SK-N-SH treated with all-trans-retinoic acid at 6 μM for 48 hours (cell line): ENCODE measurements around the gene C9orf85.

ENCODE experiments used
- ARNTL ChIP-seq: fragments of 450-650 bp; formaldehyde crosslinking; IDR thresholded peaks from 2 replicates; pipeline ENCODE4 v1.5.0; 2020; ENCODE audit warnings: low read depth, mild to moderate bottlenecking, moderate library complexity, borderline replicate concordance
- CREB5 ChIP-seq: fragments of 250-450 bp; sonication (Bioruptor Pico); IDR thresholded peaks from 2 replicates; pipeline ENCODE4 v1.5.1; 2020; ENCODE audit warnings: low read depth, mild to moderate bottlenecking, moderate library complexity
- CSDC2 ChIP-seq: fragments of 250-450 bp; sonication (Bioruptor Pico); IDR thresholded peaks from 2 replicates; pipeline ENCODE4 v1.5.0; 2020; ENCODE audit warnings: mild to moderate bottlenecking, moderate library complexity
- OSR1 ChIP-seq: fragments of 250-450 bp; sonication (Bioruptor Pico); IDR thresholded peaks from 2 replicates; pipeline ENCODE4 v1.8.0; 2022; ENCODE audit warnings: moderate library complexity, mild to moderate bottlenecking, inconsistent platforms
- PATZ1 ChIP-seq: fragments of 250-450 bp; sonication (Bioruptor Pico); IDR thresholded peaks from 2 replicates; pipeline ENCODE4 v1.8.0; 2020; ENCODE audit warnings: mild to moderate bottlenecking, moderate library complexity, borderline replicate concordance
- TSHZ2 ChIP-seq: fragments of 250-450 bp; sonication (Bioruptor Pico); IDR thresholded peaks from 2 replicates; pipeline ENCODE4 v1.5.0; 2020; ENCODE audit warnings: mild to moderate bottlenecking, moderate library complexity
- ZFP3 ChIP-seq: fragments of 250-450 bp; sonication (Bioruptor Pico); IDR thresholded peaks from 2 replicates; pipeline ENCODE4 v1.5.0; 2020; ENCODE audit warnings: mild to moderate bottlenecking, moderate library complexity
- ZFP30 ChIP-seq: fragments of 450-650 bp; formaldehyde crosslinking; IDR thresholded peaks from 2 replicates; pipeline ENCODE4 v1.5.0; 2022; ENCODE audit warnings: mild to moderate bottlenecking, moderate library complexity
- ZNF8 ChIP-seq: fragments of 450-650 bp; formaldehyde crosslinking; IDR thresholded peaks from 2 replicates; pipeline ENCODE4 v1.5.0; 2020; ENCODE audit warnings: mild to moderate bottlenecking, moderate library complexity

DNA sequence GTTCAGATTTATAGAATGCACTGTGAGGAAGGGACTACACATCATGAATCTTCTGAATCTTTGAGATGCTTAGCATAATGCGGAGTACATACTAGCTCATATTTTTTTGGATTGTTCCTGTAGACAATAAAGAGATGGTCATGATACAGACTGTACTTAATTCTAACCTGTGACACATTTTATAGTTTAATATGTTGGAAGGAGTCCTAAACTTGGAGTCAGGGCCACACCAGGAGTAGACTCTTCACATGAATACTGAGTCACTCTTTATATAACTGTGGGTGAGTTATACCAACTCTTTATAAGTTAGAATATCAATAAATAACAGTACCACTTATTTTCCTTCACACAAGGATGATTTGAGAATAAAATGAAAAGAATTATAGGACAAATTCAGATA, 16.9 kb downstream of the C9orf85 start:
- no peak for TF ChIP-seq TSHZ2 (CRISPR knock-in tag)
- TF ChIP-seq PATZ1: no peak
- TF ChIP-seq ARNTL (CRISPR knock-in tag): no peak
- no peak for TF ChIP-seq CSDC2 (CRISPR knock-in tag)
- TF ChIP-seq ZFP30 (CRISPR knock-in tag): no peak
- no peak for TF ChIP-seq ZFP3 (CRISPR knock-in tag)
- TF ChIP-seq CREB5 (CRISPR knock-in tag): no peak
- TF ChIP-seq OSR1 (CRISPR knock-in tag): no peak
- TF ChIP-seq ZNF8 (CRISPR knock-in tag): no peak
